NCI-H1417 (cell line): ENCODE results near the gene SLFNL1.

ENCODE experiments used
- DNase-seq, 3 experiments: peaks; one replicate each; lab custom pipeline; 2025; lab: John Stamatoyannopoulos, UW

Gene SLFNL1

DNA sequence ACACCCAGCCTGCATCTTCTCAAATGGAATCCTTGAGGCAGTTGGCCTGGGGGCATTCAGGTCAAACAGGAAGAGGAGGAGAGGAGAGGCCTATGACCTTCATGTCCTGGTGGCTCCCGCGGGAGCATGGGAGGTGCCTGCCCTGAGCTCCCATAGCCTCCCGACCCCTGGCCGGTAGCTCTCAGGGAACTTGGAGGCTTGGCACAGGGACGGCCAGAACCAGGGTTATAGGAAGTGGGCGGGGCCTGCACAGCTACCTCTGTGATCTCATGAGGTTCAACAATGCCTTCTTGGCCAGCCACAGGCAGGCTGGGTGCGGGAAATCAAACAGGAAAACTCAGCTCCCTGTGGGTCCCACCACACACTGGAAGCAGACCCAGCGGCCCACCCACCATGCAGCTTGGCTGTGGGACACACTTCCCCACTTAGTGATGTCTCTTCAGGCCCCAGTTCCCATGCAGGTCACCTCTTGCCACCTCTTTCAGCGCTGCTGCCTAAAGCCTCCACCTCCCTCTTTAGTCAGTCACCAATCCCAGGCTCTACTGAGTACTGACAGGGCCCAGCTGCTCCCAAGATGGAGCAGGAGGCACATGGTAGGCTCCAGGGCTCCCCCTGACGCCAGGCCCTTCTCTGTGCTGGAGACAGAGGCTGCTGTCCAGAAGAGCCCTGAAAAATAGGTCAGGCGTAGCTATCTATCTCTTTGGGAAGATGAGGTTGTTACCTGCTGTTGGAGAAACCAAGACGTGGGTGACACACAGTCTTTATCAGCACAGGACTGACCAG lies at the start of gene SLFNL1:
Gene SLFNL1 (minus strand): TSS at position 200 of the 783 bp plus-strand sequence. CDS start 1,065 bp downstream, outside the sequence.
- no peak for DNase-seq

DNA sequence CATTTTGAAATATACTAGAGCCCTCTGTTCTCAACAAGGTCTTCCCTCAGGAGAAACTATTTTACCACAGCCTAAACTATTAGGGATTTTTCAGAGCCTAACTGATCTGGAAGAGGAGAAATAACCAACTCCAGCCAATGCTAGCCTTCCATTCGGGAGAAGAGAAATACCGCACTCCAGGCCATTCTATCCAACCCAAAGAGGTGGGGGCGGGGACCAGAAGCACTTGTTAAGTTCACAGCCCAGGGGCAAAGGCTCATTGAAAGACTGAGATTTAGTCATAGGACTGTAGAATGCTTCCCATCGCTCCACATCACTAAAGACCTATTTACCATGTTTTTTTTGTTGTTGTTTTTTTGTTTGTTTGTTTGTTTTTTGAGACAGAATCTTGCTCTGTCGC lies 35.4 kb upstream of the SLFNL1 start:
- DNase-seq, result no peak

DNA sequence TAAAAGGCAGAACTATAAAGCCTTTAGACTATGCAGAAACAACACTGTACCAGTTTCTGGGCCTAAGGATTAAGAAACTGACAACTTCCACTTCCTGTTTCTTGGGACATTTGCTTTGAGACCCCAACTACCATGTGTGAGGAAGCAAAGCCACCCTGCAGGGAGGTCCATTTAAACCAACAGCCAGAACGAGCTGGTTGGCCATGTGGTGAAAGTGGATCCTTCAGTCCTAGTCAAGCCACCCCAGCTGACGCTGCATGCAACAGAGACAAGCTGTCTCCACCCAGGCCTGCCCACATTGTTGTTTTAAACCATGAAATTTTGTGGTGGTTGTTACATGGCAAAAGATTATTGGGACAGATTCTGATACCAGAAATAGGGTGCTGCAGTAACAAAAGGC lies 31.8 kb upstream of the SLFNL1 start:
- no peak for DNase-seq

DNA sequence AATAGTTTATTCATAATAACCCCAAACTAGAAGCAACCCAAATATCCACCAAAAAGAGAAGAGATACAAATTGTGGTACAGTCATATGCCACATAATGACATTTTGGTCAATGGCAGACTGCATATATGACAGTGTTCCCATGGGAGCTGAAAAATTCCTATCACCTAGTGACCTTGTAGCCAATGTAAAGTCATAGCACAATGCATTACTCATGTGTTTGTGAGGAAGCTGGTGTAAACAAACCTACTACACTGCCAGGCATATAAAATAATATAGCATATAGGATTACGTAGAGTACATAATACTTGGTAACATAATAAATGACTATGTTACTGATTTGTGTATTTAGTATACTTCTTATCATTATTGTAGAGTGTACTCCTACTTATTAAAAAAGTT lies 29.5 kb upstream of the SLFNL1 start:
- no peak for DNase-seq

DNA sequence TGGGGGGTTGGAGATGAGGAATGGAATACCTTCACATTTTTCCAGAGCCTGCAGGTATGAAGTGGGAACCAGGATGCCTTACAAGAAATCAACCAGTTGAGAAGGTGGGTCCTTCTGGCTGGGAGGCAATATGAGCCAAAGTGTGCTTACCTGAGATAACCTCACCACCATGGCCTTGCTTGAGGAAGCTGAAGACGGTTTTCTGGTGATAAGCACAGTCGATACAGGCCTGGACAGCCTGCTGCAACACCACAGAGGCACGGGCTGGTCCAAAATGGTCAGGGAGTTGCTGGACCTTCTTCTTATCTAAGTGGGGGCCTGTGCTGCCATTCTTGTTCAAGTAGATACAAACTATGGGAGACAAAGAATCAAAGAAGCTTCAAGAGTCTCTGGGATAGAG lies 27.0 kb upstream of the SLFNL1 start:
- DNase-seq, result no peak

DNA sequence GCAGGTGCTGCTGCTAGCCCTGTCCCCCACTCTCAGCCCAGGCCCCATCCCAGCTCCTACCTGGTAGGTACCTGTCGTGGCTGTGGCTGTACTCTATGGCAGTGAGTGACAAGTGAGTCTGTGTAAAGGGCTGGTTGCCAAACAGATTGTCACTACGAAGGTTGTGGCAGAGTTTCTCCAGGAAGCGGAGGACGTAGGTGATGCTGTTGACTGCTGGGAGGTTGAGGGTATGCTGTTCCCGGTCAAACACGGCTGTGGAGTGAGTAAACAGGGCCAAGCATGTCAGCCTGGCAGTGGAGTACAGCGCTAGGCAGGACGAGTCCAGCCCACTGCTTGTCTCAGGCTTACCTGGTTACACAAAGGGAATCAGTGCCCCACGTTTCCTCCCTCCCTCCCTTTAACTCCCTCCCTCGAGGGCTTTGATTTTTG lies 24.8 kb upstream of the SLFNL1 start:
- no peak for DNase-seq

DNA sequence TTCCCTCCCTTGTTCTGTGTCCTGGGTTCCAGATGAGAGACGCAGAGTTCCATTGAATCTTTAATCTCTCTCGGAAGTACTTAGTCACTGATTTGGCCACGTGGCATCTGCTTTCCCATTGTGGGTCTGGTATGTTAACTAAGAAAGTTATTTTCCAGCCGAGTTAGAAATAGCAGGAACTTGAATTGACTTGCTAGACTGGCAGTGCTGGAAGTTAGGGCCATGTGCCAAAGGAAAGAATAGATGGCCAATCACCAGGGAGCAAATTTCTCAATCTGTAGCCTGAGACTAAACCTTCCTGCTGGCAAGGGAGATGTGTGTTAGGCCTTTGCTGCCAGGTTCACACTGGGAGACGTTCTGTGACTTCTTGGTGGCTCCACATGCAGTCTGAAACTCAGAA lies 24.2 kb upstream of the SLFNL1 start:
- DNase-seq, result no peak

DNA sequence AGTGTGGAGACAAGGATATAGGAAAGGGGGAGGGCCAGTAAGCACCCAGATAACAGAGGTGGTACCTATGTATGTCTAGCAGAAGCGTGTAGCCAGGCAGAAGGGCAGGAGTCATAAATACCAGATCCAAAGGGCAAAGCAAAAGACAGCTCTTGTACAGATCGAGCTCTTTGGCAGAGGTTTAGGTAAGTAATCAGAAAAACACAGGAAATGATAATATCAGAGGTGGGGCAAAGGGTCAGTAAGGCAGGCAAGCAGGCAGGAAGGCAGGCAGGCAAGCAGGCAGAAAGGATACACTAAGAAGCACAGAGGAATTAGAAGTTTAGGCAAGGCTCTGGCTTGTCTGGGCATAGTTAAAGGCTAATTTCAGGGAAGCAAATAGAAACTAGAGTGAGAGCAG lies 22.7 kb upstream of the SLFNL1 start:
- no peak for DNase-seq

DNA sequence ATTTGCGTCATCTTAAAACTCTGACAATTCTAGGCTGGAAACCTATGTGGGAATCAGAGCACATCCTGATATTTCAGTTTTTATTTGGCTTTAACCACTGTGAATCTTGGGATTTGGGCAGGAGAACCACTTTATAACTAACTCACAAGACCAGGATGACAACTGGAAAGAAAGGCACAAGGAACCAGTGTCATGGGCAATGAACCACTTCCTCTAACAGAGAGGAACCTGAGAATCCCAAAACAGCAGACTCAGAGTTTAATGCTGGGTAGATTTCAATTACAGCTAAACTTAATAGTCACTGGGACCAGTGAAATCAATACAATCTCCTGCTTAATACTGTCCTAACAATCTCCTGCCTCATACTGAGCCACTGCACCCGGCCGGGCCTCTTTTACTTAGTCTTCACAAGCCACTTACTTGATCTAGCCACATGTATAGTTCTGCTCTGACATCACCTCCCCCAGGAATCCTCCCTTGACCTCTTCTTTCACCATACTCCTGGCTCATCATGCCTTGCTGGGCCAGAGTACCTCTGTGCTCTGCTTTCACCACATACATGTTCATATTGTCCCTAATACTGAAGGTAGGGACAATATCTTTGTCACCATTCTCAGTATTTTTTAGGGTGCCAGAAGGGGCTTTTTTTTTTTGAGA lies 20.2 kb upstream of the SLFNL1 start:
- DNase-seq, result no peak

DNA sequence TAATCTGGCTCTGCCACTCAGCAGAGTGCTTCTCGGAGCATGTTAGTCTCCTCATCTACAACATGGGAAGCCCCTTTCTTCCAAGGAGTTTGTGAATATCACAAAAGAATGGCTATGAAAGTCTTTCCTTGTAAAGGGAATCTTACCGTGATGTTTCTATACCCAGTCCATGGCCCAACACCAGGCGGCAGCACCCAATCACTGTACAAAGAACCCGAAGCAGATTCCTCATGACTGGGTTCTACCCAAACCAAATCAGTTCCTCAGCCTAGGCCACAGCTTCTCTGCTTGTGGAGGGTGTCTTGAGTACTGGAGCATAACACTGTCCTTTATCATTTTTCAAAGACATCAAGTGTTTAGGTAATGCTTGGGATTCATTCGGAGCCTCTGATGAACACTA lies 16.6 kb upstream of the SLFNL1 start:
- DNase-seq, result no peak

DNA sequence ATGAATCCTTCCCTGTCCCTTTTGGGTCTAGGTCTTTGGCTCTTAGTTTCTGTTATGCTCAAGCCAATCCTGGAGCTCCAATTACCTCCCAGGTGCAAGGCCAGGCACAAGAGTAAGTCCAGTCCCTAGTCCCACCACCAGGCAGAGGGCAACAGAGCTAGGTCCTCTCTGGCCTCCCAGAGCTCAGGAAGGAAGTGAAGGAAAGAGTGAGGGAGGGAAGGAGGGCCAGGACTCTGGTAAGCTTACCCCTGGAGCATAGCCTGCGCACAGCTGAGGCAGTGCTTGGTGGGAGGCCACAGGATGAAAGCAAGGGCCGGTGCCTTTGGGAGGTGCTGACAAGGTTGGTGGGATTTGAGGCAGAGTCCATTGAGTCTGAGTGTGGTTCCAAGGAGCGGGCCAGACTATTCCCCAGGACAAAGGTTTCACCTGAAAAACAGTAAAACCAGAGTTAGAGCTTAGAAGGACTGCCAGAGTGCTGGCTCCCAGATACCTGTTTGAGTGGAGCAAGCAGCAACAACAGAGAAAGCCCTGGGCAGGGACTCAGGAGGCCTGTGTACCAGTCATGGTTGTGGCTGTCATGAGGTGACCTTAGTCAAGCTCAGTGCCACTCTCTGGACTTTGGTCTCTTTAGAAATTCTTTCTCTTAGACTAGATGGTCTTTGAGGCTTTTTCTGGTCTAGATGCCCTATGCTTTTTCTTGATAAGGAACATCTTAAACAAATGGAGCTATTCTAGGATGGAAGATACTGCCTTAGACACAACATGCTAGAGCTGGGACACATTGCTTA lies 15.8 kb upstream of the SLFNL1 start:
- no peak for DNase-seq

DNA sequence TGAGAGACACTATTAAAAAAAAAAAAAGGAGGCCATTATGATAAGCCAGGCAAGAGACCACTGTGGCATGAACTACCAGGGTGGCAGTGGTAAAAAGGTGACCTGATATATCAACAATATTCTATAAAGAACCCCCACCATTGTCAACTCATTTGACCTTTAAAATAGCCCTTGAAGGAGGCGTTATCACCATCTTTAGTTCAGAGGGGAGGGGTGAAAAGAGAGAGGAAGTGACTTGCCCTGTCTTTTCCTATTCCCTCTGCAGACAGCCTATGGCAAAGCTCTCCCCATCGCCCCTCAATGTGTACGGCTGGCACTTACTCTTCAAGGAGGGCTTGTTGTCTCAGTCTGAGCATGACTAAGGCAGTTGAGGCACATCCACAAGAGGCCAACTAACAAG lies 11.7 kb upstream of the SLFNL1 start:
- DNase-seq, result no peak

DNA sequence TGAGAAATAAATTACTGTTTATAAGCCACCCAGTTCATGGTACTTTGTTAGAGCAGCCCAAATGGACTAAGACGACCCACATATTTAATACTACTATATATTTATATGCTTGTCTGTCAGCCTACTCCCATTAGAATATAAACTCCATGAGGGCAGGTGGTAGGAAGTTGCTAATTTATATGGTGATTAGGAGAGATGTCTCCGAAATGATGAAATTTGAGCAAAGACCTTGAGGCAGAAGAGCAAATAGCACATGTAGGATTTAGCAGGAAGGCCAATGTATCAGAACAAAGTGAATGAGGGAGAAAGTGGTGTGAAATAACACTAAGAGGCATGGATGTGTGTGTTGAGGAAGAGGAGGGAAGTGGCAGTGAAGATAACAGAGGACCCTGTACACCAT lies 10.6 kb upstream of the SLFNL1 start:
- DNase-seq, result no peak

DNA sequence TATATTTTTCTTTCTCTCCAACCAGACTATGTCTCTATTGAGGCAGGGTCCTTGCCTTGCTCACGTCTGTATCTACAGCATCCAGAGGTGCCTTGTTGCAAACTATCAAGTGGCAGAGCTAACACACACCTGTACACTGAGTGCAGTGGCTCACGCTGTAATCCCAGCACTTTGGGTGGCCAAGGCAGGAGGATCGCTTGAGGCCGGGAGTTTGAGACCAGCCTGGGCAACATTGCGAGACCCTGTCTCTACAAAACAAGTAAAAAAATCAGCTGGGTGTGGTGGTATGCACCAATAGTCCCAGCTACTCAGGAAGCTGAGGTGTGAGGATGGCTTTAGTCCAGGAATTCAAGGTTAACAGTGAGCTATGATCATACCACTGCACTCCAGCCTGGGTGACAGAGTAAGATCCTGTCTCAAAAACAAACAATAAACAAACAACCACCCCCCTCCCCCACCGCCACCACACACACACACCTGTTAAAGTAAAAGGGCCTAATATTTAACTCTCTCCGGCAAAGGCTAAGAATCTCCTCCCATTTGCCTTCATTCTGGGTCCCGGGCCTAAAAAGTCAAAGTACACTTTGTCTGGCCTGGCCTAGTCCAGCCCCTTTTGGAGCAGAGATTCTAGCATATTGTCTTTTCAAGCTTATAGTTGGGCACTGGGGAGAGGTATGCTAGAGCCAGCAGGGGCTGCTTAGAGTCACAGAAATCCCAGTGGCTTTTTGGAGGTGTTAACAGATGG lies 9.5 kb upstream of the SLFNL1 start:
- DNase-seq, result no peak

DNA sequence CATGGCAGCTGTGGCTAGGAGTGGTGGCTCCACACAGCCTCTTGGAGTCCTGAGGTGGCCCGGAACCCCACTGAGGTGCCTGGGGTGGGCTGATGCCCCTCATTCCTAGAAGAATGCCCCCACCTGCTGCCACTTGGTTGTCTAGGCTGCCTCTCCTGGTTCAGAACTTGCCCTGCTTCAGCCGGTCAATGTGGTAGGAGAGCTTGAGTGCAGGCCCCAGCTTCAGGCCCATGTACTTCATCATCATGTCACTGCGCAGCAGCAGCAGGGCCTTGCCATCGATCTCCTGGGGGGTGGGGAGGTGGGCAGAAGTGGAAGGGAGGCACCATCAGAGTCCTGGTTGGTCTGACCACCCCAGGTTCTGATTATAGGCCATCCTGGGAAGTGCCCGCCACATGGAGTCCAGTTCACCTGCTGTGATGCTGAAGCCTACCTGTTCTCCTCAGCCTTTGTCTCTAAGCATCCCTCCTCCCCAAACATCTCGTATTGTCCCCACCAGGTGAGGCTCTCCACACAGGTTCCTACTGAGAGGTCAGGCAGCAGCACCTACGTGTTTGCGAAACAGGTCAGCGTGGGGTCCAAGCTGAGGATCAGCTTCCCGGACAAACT lies 6.6 kb upstream of the SLFNL1 start:
- no peak for DNase-seq

DNA sequence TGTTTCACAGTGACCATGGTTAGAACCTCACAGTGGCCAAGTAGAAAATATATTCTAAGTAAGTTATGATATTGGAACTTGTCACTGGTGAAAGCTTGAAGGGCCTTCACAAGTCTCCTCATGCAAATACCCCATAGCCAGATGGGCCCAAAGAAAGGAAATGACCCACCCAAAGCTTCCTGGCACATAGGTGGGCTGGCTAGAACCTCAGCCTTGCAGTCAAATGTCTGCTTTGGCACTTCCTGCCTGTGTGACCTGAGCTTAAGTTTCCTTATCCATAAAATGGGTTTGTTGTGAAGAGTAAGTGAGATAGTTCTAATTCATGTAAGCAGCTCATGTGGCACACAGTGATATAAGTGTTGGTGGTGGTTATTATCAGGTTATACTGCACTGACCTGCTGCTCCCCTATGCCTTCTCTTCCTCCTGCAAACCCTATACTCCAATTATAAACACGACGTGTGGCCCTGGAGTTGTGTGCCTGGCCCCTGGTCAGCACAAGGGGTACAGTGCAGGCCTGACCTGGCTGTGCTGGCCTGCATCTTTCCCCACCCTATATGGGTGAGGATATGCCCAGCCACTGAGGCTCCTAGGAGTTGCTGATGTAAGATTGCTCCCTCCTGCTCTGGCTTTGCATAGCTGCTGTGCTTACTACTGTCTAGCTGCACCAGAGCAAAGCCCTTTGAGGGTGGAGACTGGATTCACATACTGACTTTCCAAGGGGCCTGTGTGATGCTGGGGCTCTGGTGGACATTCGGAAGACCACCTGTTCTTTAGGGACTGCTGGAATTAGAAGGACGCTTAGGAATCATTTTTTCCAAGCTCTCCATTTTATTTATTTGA lies 4.7 kb upstream of the SLFNL1 start:
- DNase-seq, result no peak

DNA sequence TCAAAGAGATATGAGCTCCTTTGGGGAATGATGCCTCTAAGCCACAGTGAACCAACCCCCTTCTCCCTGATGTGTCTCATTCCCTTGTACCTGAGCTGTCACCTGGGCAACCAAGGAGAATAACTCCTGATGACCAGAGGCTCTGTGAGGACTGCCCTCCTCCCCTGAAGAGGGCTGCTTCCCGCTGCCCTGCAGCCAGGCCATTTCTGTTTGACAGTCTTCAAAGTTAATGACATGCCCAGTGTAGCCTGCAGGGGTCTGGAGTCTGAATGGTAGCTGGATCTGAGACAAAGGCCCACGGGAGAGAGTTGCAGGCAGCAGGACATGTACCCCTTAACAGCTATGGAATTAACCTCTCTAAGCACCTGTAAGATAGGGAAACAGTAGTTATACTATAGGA lies 3.4 kb upstream of the SLFNL1 start:
- DNase-seq, result no peak

DNA sequence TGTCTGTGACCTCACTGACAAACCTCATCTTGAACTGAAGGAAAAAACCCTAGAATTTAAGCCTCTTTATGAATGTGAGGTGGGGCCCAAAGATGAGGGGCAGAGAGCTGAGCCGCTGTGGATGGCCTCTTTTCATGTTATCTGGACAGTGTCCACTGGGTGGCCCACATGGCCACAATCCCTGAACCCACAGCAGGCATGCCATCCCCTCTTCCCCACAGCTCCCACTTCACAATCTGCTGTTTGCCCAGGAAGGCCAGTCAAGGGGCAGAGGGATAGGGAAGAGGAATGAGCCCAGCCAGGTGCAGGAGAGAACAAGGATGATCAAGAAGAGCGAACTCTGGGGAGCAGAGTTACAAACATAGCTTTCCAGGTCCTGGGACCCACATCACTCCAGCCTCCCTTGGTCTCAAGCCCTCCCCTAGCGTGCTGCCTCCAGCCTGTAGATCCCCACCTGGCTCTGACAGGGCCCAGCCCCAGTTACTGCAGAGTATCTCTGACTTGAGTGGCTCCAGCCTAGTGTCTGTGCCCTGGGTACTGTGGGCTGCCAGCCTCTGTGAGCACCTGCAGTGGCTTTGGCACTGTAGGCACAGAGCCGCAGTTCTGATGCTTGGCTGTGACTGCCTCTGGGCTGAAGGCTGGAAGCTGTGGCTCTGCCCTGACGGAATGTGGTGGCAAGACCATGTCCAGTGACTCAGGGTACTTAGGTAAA lies 1.9 kb upstream of the SLFNL1 start:
- peak in 1 of 3 experiments; percentile 7 for DNase-seq

DNA sequence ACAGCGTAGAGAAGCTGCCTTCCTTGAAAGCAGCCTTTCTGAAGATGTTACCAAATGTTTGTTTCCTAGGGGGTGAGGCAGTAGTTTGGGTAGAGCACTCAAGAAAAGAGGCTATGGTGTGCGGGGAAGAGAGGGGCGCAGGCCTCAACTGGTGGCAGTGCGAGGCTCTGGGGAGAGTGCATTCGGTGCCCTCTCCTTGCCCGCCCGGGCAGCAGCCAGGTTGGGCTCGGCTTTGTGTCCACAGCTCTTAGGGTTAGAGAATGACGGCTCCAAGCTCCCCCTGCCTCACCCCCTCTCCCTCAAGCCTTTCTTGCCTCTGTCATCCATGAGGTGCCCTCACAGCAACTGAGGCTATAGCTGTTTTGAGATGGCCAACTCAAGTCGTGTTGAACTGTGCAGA lies 899 bp upstream of the SLFNL1 start:
- DNase-seq, result no peak

DNA sequence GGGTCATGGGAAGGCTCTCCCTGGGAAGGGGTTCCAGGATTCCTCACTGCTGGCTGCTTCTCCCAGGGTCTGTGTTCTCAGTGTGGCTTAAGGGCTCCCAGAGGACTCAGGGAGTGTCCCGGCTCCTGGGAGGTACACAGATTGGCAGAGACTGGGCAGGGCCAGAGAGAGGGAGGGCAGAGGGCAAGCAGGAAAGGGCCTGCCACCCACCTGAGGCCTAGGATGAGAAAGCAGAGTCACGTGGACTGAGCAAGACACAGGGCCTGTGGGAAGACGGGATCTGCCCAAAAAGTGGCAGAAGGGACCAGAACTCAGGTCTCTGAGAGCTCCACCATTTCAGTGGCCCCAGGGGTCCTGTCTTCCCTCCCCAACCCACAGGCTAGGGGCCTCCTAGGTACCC lies 871 bp downstream of the SLFNL1 start:
- DNase-seq, result peak in 1 of 3 experiments; percentile 40
